SK-MEL-5 (cell line): Measurements from ENCODE around the gene NLRX1. TPM values are rescaled to one million over a fixed set of nuclear protein-coding genes. Genes with fewer than 3 reads are reported as not detected.
"Not testable (repeated sequence)": the region's sequence is repeated elsewhere in the genome, so short reads cannot be mapped to it uniquely, and the experiment has no call there.

ENCODE experiments used
- DNase-seq: peaks from one replicate; pipeline ENCODE4 v3.0.0-alpha.2; 2016; ENCODE audit warnings: low read depth, low spot score
- in situ Hi-C: cut with HindIII; loops from 2 replicates; pipeline ENCODE4 v1.10.0; 2016; ENCODE audit warnings: low sequenced_read_pairs, high pct_unique_total_duplicates, low pct_unique_long_range_greater_than_20kb
- total RNA-seq: library from RNA; depleted of rRNA; stranded (reverse); fragments of >200 nt; shearing (Covaris generic); gene quantifications from 2 replicates; pipeline ENCODE4 v1.2.3, GENCODE V29; 2014

The NLRX1 gene
- total RNA-seq, 1 experiment from 2014 or later = 8.7 TPM

DNA sequence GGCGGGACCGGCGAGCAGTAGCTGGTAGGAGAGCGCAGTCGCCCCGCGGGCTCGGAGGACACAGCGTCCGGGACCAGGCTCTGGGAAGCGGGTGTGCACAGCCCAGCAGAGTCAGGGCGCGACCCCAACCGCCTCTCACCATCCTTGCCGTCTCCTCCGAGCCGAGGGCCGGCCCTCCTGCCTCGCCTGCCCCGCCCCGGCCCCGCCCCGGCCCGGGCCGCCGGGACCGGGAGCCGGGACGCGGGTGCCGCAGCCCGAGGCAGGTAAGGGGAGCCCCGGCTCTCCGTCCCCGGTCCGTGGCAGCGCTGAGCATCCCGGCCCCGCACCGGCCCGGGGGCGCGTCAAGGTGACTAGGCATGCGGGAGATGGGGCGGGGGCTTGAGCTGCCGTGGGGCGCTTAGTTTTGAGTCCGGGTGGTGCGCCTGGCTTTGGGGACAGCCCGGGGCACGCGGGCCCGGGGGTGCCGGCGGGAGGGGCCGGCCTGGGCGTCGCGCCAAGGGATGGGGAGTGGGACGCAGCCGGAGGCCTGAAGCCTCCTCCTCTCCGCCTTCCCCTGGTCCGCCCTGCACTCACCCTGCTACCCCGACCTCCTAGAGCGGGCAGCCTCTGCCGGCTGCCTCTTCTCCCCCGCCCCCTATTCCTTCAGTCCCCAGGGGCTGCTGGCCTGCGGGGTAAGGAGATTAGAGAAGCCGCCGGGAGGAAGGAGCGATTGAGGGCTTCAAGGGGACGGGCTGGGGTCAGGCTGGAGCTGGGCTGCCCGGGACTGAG, 19.3 kb upstream of the NLRX1 start, which contains the start of gene ABCG4:
TSS of gene ABCG4 (plus strand) at position 35 of the 768 bp plus-strand sequence. CDS start 914 bp downstream, outside the sequence.
- no peak for DNase-seq
- in situ Hi-C loops = no loop called here

DNA sequence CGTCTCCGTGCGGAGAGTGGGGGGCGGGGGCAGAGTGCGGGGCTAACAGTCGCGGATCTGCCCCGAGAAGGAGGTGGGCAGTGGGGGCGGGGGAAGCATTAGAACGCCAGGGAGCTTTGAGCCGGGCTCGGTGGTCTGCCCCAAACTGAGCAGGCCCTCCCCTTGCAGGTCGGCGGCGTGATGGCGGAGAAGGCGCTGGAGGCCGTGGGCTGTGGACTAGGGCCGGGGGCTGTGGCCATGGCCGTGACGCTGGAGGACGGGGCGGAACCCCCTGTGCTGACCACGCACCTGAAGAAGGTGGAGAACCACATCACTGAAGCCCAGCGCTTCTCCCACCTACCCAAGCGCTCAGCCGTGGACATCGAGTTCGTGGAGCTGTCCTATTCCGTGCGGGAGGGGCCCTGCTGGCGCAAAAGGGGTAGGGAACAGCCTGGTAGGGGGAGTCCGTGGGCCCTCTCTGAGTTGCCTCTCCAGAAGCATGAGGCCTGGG, 18.7 kb upstream of the NLRX1 start:
- DNase-seq = no peak
- in situ Hi-C loops = no loop called here

DNA sequence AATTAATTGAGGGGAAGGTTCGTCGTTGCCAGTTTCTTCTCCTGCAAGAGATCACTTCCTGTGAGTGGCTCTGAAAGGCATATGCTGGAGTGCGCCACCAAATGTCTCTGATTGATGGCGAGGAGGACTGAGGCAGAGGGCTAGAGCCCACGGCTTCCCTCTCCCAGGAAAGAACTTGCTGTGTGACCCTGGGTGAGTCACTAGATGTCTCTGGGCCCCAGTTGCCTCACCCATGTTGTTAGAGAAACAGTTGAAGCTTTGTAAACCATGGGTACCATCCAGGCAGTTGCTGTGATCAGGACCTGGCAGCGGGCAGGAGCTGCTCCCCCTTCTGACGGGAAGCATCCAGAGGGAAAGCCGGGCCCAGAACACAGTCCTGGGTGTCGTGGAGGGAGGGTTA, 16.5 kb upstream of the NLRX1 start:
- in situ Hi-C loops = no loop called here
- no peak for DNase-seq

DNA sequence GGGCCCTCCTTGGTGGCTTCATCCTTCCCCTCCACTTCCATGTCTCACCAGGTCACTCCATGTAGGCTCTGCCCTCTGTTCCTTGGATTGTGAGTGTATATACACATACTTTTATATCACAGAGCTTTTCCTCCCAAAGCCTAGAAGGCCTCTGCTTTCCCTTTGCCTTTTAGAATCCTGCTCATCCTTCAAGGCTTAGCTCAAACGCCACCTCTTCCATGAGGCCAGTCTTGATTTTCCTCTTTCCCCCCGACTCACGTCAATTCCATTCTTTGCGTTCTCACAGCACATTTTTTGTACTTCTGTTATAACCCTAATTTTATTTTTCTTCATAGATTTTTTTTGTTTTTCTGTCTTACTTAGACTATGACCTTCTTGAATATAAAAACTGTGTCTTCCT, 15.9 kb upstream of the NLRX1 start:
- DNase-seq = no peak
- in situ Hi-C loops = no loop called here

DNA sequence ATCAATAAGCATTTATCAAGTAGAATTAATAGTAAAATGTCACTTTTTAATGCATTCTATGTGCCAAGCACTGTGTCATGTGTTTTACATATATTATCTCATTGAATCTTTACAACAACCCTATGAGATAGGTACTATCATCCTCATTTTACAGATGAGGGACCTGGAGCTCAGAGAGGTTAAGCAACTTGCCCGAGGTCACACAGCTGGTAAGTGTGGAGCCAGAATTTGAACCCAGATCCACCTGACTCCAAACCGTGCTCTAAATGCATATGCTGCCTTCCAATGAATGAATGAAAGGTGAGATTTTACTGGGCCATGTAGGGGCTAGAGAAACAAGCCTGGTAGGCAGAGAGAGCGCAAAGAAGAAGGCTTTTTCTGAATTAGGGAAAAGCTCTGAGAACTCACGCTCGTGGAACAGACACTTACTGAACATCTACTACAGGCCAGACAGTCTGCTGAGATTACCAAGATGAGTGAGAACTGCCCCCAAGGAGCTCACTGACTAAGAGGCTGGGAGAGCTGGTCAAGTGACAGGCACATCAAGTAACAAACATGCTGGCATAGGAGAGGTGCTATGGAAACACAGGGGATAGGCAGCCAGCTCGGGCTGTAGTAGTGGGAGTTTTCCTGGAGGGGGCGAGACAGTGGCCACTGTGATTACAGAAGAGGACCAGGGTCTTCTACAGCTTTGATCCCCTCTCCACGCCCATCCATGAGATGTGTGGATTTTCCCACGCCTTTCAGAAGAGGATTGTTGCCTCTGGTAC, 15.3 kb upstream of the NLRX1 start:
- peak; percentile 30 for DNase-seq
- in situ Hi-C loops = no loop called here

DNA sequence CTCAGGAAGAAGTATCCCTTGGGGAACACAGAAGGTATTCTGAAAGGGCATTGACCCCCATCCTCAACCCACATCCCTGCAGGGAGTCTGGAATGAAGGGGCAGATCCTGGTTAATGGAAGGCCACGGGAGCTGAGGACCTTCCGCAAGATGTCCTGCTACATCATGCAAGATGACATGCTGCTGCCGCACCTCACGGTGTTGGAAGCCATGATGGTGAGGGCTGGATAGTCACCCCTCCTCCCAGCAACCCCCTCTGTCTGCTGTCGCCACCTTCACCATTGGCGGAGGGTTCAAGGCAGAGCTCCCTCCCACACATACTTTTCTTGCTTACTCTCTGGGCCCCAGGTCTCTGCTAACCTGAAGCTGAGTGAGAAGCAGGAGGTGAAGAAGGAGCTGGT, 14.3 kb upstream of the NLRX1 start:
- no peak for DNase-seq
- in situ Hi-C loops = no loop called here

DNA sequence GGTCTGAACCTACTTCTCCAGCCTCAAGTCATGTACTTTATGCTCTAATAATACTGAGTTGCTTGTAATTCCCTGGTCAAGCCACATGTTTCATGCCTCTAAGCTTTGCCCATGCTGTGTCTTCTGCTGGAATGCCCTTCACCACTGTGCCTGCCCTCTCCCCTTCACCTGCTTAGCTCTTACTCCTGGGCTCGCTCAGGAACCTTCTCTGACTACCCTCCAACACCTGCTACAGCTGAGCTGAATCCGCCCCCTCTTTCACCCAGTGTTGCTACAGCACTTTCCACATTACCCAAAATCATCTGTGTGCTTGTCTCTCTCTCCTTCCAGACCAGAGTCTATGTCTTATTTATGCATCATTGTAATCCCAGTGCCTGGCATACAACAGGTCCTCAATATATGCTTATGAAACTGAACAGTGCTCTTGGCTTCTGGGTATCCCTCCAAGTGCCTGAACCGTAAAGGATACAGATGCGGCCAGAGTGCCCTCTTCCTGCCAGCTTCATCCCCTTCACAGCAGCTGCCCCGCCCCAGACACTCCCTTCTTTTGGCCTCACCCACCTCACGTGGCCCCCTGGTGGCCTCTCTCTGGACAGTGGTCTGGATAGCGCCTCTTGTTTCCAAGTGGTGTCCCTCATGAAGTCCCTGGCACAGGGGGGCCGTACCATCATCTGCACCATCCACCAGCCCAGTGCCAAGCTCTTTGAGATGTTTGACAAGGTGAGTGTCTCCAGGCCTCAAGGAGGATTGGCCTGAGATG, 12.6 kb upstream of the NLRX1 start:
- DNase-seq = peak; percentile 50
- in situ Hi-C loops = no loop called here

DNA sequence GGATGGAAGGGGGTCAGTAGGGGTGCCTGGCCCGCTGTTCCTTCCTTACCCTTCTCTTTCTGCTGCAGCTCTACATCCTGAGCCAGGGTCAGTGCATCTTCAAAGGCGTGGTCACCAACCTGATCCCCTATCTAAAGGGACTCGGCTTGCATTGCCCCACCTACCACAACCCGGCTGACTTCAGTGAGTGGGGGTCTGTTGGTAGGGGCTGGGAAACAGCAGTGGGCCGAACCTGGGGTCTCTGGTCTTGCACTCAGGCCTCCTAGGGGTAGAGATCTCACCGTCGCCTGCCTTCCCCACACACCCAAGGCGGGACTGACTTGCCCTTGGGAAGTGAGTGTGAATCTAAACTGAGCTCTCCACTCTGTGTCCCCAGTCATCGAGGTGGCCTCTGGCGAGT, 12.0 kb upstream of the NLRX1 start:
- in situ Hi-C loops = no loop called here
- no peak for DNase-seq

DNA sequence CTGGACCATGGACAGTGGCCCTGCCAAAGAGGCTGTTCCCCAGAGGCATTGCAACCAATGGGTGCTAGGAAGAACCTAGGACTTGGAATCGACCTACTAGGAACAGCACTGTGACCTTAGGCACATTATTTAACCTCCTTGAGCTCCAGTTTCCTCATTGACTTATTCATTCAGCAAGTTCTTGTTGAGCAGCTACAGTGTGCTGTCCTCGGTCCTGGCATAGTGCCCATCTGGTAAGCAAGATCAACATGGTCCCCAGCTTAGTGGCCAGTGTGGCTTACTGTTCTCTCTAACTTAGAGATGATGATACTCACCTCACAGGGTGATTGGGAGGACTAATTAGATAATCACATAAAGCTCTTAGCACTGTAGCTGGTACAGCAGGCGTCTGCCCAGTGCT, 11.5 kb upstream of the NLRX1 start:
- in situ Hi-C loops = no loop called here
- DNase-seq = no peak

DNA sequence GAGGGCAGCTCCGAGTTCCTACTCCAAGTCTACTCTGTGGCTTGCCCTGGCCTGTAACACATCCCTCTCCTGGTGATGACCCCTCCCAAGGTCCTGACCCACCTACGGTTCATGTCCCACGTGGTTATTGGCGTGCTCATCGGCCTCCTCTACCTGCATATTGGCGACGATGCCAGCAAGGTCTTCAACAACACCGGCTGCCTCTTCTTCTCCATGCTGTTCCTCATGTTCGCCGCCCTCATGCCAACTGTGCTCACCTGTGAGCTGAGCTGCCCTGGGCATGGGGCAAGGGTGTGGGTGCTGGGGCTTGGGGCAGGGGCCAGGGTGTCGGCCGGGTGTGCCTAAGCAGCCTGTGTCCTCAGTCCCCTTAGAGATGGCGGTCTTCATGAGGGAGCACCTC, 10.1 kb upstream of the NLRX1 start:
- DNase-seq = no peak
- in situ Hi-C loops = no loop called here

DNA sequence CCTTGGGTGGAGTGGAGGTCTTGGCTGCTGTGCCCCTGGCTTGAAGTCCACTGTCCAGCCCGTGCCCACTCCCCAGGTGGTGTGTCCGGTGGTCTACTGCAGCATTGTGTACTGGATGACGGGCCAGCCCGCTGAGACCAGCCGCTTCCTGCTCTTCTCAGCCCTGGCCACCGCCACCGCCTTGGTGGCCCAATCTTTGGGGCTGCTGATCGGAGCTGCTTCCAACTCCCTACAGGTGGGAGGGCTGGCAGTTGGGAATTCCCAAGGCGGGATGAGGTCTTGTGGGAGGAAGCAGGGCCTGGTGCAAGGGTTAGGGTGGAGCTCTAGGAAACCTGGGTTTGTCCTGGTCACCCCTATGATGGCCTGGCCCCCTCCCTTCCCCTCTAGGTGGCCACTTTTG, 8.4 kb upstream of the NLRX1 start:
- no peak for DNase-seq
- in situ Hi-C loops = no loop called here

DNA sequence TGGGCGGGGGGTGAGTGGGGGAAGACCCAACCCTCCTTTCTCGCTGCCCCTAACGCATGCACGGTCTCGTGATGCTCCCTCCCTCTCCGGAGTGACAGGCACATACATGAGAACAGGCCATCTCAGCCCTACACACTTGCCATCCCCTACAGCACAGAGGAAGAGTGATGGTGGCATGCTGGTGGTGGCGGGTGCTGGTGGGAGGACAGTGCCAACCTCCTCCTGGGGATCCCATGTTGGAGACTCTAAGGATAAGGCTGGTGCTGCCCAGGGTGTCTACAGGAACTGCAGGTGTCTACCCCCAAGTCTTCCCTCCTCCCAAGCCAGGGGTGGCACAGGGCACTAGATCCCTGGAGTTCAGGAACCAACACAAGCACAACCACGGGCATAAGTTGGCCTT, 6.7 kb upstream of the NLRX1 start:
- in situ Hi-C loops = no loop called here

DNA sequence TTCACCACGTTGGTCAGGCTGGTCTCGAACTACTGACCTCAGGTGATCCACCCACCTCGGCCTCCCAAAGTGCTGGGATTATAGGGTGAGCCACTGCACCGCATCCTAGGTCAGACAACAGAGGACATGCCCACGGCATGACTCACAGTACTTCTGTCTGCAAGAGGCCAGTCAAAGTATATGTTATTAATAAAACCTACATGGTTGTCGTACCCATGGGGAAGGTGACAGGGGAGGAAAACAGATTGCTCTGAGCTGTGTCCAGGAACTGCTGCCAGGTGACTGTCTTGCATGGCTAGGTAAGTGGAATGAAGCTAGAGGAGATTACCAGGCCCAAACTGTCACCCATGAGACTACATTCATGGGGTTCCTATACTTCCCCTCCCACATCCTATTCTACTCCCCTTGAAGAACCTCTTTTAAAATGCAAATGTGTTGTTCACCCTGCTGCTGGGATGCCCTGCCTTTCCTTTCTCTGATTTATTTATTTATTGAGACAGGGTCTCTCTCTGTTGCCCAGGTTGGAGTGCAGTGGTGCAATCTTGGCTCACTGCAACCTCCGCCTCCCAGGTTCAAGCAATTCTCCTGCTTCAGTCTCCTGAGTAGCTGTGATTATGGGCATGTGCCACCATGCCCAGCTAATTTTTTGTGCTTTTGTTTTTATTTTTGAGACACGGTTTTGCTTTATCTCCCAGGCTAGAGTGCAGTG, 2.0 kb upstream of the NLRX1 start:
- no peak for DNase-seq
- in situ Hi-C loops = no loop called here

More for the DNA sequence above, 6.7 kb upstream of the NLRX1 start:
- no peak for DNase-seq

DNA sequence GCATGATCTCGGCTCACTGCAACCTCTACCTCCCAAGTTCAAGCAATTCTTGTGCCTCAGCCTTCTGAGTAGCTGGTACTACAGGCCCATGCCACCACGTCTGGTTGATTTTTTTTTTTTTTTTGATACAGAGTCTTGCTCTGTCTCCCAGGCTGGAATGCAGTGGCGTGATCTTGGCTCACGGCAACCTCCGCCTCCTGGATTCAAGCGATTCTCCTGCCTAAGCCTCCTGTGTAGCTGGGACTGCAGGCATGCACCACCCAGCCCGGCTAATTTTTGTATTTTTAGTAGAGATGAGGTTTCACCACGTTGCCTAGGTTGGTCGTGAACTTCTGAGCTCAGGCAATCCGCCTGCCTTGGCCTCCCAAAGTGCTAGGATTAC, 1.5 kb upstream of the NLRX1 start:
- DNase-seq, in situ Hi-C loops: not testable (repeated sequence)

DNA sequence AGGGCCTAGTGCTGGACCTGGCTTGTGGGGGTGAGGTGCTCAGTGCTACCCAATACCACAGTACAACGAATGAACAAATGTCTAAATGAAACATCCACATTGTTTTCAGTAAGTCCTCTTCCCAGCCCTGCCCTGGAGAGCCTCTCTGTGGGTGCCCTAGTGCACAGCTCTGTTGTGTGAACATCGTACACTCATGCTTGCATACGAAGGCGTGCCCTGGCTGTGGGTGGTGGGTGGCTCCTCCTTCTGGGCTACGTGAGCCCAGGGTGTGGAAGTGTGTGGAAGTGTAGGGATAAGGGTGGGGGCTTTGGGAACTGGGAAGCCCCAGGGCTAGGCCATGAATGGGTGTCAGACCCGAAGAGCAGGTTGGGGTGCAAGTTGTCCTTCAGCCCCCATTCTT, 592 bp upstream of the NLRX1 start:
- in situ Hi-C loops = no loop called here

DNA sequence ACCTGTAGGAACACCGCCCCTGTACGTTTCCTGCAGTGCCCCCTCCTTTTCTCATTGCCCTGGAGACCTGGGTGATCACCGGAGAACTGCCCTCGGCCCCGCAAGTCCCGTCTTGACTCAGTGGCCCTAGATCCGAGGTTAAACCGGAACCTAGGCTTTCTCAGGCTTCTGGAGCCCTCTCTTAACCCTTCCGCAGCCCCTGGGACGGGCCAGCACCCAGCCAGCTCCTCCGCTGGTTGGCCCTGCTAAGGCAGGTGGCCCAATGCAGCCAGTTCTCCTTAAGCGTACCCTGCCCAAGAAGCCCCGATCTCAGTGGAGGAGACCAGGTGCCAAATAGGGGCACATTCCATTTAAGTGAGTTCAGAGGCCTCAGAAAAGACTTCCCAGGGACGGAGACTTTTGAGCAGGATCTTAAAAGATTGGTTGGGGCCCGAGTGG, 776 bp downstream of the NLRX1 start:
- in situ Hi-C loops = no loop called here
- DNase-seq = peak; percentile 19

More for the DNA sequence above, 592 bp upstream of the NLRX1 start:
- DNase-seq = no peak

DNA sequence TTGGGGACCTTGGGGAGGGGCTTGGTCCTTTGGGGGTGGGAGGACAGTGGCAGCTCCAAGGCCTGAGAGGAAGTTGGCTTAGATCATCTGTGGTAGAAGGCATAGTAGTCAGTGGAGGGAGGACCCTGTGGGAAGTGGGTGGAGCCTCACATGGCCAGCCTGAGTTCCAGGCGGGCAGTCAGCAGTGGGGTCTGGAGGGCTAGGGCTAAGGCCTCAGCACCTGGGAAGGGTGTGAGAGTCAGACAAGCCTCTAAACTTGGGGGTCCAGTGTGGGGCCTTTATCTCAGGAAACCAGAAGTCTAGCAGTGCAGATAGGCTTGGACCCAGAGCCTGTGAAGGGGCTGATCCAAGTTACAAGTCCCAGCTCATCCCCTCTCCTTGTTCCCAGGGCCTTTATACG, 4.0 kb downstream of the NLRX1 start:
- DNase-seq = no peak
- in situ Hi-C loops = no loop called here

DNA sequence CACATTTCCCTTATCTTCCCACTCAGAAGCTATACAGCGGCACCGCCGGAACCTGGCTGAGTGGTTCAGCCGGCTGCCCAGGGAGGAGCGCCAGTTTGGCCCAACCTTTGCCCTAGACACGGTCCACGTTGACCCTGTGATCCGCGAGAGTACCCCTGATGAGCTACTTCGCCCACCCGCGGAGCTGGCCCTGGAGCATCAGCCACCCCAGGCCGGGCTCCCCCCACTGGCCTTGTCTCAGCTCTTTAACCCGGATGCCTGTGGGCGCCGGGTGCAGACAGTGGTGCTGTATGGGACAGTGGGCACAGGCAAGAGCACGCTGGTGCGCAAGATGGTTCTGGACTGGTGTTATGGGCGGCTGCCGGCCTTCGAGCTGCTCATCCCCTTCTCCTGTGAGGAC, 4.9 kb downstream of the NLRX1 start:
- in situ Hi-C loops = no loop called here
- no peak for DNase-seq
